Lung (tissue), 12 donors: ENCODE measurements around the gene PIP5K1C. TPM values are rescaled to one million over a fixed set of nuclear protein-coding genes. Genes with fewer than 3 reads are reported as not detected.

Source experiments
- ATAC-seq: fragments of 200-7000 bp; cut with Tn5 transposase; one replicate; pipeline ENCODE4 v1.9.1; 2020; ENCODE audit warnings: moderate number of reproducible peaks; ENCODE audit not compliant: insufficient read depth, low FRiP score
- DNase-seq, 3 donors: peaks; one replicate each; pipeline ENCODE4 v3.0.0-alpha.2; 2013 to 2017
- H3K27ac ChIP-seq, 2 donors: one replicate each; pipeline ENCODE4 v1.5.1; 2013; ENCODE audit warnings: mild to moderate bottlenecking in 2 of 2, moderate library complexity in 2 of 2, control low read depth in 1 of 2, inconsistent platforms in 1 of 2, low read depth in 1 of 2, low read length in 1 of 2
- H3K27me3 ChIP-seq, 3 donors: one replicate each; pipeline ENCODE4 v1.5.1; 2013; ENCODE audit warnings: low read length in 2 of 3; ENCODE audit not compliant: control insufficient read depth in 3 of 3, insufficient read depth in 3 of 3
- H3K36me3 ChIP-seq, 4 donors: one replicate each; pipeline ENCODE4 v1.5.1; 2013; ENCODE audit warnings: low read length in 4 of 4, mild to moderate bottlenecking in 1 of 4, moderate library complexity in 1 of 4; ENCODE audit not compliant: control insufficient read depth in 4 of 4, insufficient read depth in 4 of 4
- H3K4me1 ChIP-seq, 5 donors: one replicate each; pipeline ENCODE4 v1.5.1; 2013; ENCODE audit warnings: low read length in 5 of 5, mild to moderate bottlenecking in 2 of 5, moderate library complexity in 1 of 5; ENCODE audit not compliant: control insufficient read depth in 5 of 5, insufficient read depth in 5 of 5
- H3K4me3 ChIP-seq: one replicate; pipeline ENCODE4 v1.5.1; 2013; ENCODE audit warnings: mild to moderate bottlenecking, control low read depth, moderate library complexity
- H3K9ac ChIP-seq, 2 donors: one replicate each; pipeline ENCODE4 v1.5.1; 2013; ENCODE audit warnings: low read length in 2 of 2, control low read depth in 1 of 2; ENCODE audit not compliant: insufficient read depth in 1 of 2
- H3K9me3 ChIP-seq, 4 donors: one replicate each; pipeline ENCODE4 v1.5.1; 2013; ENCODE audit warnings: low read length in 3 of 4, mild to moderate bottlenecking in 1 of 4, moderate library complexity in 1 of 4; ENCODE audit not compliant: control insufficient read depth in 4 of 4, insufficient read depth in 3 of 4
- WGBS, 2 donors: extraction: QIAGEN DNeasy Blood & Tissue Kit; methylation state at CpG; one replicate each; pipeline ENCODE4 v1.1.7; 2013; 5-methylcytosine and 5-hydroxymethylcytosine counted together
- polyA plus RNA-seq, 2 donors: library from polyadenylated mRNA; stranded (reverse); fragments of 200-250 nt; gene quantifications; one replicate each; pipeline ENCODE4 v1.2.1, GENCODE V29; 2013
- total RNA-seq, 2 donors: library from RNA; depleted of rRNA in 1 of 2; stranded (reverse); fragments of >200 nt in 1 of 2; gene quantifications; one replicate each; pipeline ENCODE4 v1.2.1, GENCODE V29; 2014 to 2021
- TF ChIP-seq, protein P1 (sequence below): IDR thresholded peaks from 2 replicates; pipeline ENCODE4 v1.5.1; 2012; ENCODE audit warnings: mild to moderate bottlenecking; ENCODE audit errors: control extremely low read depth, extremely low read depth
- donor health status: control.
- donor health status: control.
- donor health status: Bipolar disorder and iron deficiency.
- donor health status: healthy.
- donor health status: DM: yes; HTN: yes; CAD: no.

The PIP5K1C gene
- total and polyA plus RNA-seq, 4 donors: 16.3 to 39.4 (median 20.5) TPM

- H3K9ac ChIP-seq: no peak overlapping the region
- 97 to 98% methylated on average over 3 of the region's 3 CpGs for WGBS, 2 donors
These were observed 22.1 kb downstream of the PIP5K1C start for GRCh38 chr19:3678188-3678587.

GRCh38 chr19:3674784-3675543 is 25.3 kb downstream of the PIP5K1C start:
- ATAC-seq (no peak), DNase-seq (no peak)
- H3K4me1 ChIP-seq: peaks cover 0 to 24% (median 14%) of the 10 kb centered on the region in 5 donors
- no peak overlapping the region for H3K4me3 ChIP-seq
- no peaks in the 10 kb centered on the region for H3K27me3 ChIP-seq
- TF ChIP-seq, protein P1, sequence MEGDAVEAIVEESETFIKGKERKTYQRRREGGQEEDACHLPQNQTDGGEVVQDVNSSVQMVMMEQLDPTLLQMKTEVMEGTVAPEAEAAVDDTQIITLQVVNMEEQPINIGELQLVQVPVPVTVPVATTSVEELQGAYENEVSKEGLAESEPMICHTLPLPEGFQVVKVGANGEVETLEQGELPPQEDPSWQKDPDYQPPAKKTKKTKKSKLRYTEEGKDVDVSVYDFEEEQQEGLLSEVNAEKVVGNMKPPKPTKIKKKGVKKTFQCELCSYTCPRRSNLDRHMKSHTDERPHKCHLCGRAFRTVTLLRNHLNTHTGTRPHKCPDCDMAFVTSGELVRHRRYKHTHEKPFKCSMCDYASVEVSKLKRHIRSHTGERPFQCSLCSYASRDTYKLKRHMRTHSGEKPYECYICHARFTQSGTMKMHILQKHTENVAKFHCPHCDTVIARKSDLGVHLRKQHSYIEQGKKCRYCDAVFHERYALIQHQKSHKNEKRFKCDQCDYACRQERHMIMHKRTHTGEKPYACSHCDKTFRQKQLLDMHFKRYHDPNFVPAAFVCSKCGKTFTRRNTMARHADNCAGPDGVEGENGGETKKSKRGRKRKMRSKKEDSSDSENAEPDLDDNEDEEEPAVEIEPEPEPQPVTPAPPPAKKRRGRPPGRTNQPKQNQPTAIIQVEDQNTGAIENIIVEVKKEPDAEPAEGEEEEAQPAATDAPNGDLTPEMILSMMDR: no peak
- no peak overlapping the region for H3K27ac ChIP-seq
- no peak overlapping the region for H3K9ac ChIP-seq
- peaks cover 0 to 5% (median under 1%) of the 10 kb centered on the region in 4 donors for H3K36me3 ChIP-seq
- no peaks in the 10 kb centered on the region for H3K9me3 ChIP-seq
- WGBS, 2 donors: 93 to 95% methylated on average over 13 of the region's 13 CpGs

More at GRCh38 chr19:3678188-3678587, 22.1 kb downstream of the PIP5K1C start:
- Histone ChIP-seq H3K9me3 (no peaks in the 10 kb centered on the region), H3K4me1 (peaks cover 0 to 3% (median 0%) of the 10 kb centered on the region in 5 donors), H3K27me3 (no peaks in the 10 kb centered on the region), H3K4me3 (no peak overlapping the region), H3K36me3 (peaks cover 0 to 6% (median under 1%) of the 10 kb centered on the region in 4 donors), H3K27ac (no peak overlapping the region)
- DNase-seq (no peak), ATAC-seq (no peak)
- TF ChIP-seq, protein P1: no peak

DNA sequence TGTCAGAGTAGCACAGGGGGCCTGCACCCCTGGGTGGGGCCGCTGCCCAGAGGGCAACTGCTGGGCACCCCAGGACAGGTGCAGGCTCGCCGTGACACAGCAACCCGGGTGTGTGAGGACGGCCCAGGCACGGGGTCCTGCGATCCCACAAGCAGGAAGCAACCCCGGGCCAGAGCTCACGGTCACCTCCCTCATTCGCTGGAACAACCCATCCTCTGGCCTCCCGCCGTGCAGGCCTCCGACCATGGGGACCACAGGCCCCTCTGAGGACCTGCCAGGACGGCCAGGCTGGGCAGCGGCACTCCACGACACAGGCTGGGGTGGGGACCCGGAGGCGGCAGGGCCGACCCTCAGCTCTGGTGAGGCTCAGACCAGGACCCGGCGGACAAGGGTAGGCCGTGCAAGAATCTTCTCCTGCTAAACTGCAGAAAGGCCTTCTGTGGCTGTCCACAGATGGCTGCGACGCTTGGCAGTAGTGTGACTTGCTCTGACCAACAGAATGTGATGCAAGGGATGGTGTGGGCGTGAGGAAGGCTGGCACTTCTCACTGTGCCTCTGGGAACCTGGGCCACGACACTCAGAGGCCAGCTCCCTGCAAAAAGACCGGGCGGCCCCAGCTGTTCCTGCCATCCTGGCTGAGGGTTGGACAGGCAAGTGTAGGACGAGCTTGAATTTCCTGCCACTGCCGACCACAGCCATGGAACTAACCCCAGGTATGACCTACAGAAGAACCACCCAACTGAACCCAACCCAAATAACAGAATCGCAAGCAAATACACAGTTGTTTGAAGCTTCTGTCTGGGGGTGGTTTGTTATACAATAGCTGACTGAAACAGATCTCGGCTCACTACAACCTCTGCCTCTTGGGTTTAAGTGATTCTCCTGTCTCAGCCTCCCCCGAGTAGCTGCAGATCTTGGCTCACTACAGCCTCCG is 26.5 kb downstream of the PIP5K1C start:
- Histone ChIP-seq H3K9me3 (no peaks in the 10 kb centered on the region), H3K36me3 (peaks cover 0 to 2% (median under 1%) of the 10 kb centered on the region in 4 donors), H3K4me1 (peaks cover 0 to 25% (median 14%) of the 10 kb centered on the region in 5 donors), H3K9ac (no peak overlapping the region), H3K27ac (no peak overlapping the region), H3K4me3 (no peak overlapping the region), H3K27me3 (no peaks in the 10 kb centered on the region)
- TF ChIP-seq, protein P1: no peak
- DNase-seq: no peak
- no peak for ATAC-seq
- 94% methylated on average over 34 of the region's 34 CpGs for WGBS, 2 donors
